HepG2 (cell line): ENCODE results near the gene SIGLEC10. TPM values are rescaled to one million over a fixed set of nuclear protein-coding genes. Genes with fewer than 3 reads are reported as not detected.

ENCODE experiments used
- ATAC-seq: fragments of 200-7000 bp; cut with Tn5 transposase; 3 replicates; pipeline ENCODE4 v1.9.1; 2020; ENCODE audit warnings: mild to moderate bottlenecking, moderate library complexity
- BruUV-seq: library from RNA; stranded (reverse); fragments of 400-500 nt; replicated peaks from 2 replicates; lab custom pipeline; 2021; lab: Mats Ljungman, UMichigan
- CTCF ChIA-PET: fragments of 300-600 bp; formaldehyde crosslinking; extraction: SDS; loops from one replicate; lab custom pipeline; 2021; ENCODE audit warnings: low total read pairs, inconsistent platforms, low intra/inter-chr PET ratio; lab: Yijun Ruan, JAX
- POLR2A ChIA-PET: fragments of 350-600 bp; sonication (Branson Sonifier 250); formaldehyde crosslinking; loops from one replicate; lab custom pipeline; 2020; ENCODE audit warnings: antibody characterized with exemption, inconsistent platforms; lab: Yijun Ruan, JAX
- DNase-seq: peaks from one replicate; pipeline ENCODE4 v3.0.0-alpha.2; 2015; ENCODE audit warnings: low spot score
- FAIRE-seq: peaks from 3 replicates; lab custom pipeline; 2011; peaks lifted over from hg19 to GRCh38; lab: Jason Lieb, UNC
- H2AFZ ChIP-seq: one replicate; pipeline ENCODE4 v1.6.1; 2011; ENCODE audit warnings: low read length, inconsistent platforms
- H3K27ac ChIP-seq: fragments of 300-600 bp; 3 replicates; pipeline ENCODE4 v1.8.0; 2011; ENCODE audit warnings: mixed run types, mild to moderate bottlenecking, mixed read lengths, low read length, inconsistent platforms; ENCODE audit not compliant: insufficient read depth; ENCODE audit errors: extremely low read length
- H3K27me3 ChIP-seq, 2 experiments: fragments of 200-600 bp in 1 of 2; 2 replicates in 1 of 2; 3 replicates in 1 of 2; pipeline versions ENCODE4 v1.6.0 to v1.8.0; 2011; ENCODE audit warnings: low read length in 2 of 2, mild to moderate bottlenecking in 2 of 2, moderate library complexity in 2 of 2, inconsistent platforms in 1 of 2; ENCODE audit not compliant: insufficient read depth in 2 of 2, control insufficient read depth in 1 of 2
- H3K36me3 ChIP-seq, 2 experiments: fragments of 200-600 bp in 1 of 2; replicated peaks in 1 of 2; 2 replicates in 1 of 2; 3 replicates in 1 of 2; pipeline versions ENCODE4 v1.5.1 to v1.8.0; 2011; ENCODE audit warnings: low read length in 2 of 2, inconsistent platforms in 1 of 2; ENCODE audit not compliant: insufficient read depth in 2 of 2, control insufficient read depth in 1 of 2
- H3K4me1 ChIP-seq: 2 replicates; pipeline ENCODE4 v1.5.1; 2012; ENCODE audit warnings: low read length, inconsistent platforms; ENCODE audit not compliant: insufficient read depth
- H3K4me2 ChIP-seq: 2 replicates; pipeline ENCODE4 v1.6.0; 2011; ENCODE audit warnings: low read depth, low read length, inconsistent platforms
- H3K4me3 ChIP-seq, 3 experiments: fragments of 200-600 bp in 1 of 3; sonication (generic), shearing (Covaris generic) in 1 of 3; replicated peaks in 1 of 3; 2 replicates each; pipeline ENCODE4 v1.5.1; 2011 to 2016; ENCODE audit warnings: low read length in 3 of 3, inconsistent platforms in 2 of 3, low read depth in 2 of 3, mild to moderate bottlenecking in 2 of 3, control low read depth in 1 of 3, mixed read lengths in 1 of 3; ENCODE audit not compliant: insufficient read depth in 1 of 3
- H3K79me2 ChIP-seq: one replicate; pipeline ENCODE4 v1.6.1; 2011; ENCODE audit warnings: low read length, inconsistent platforms; ENCODE audit not compliant: insufficient read depth
- H3K9ac ChIP-seq: 2 replicates; pipeline ENCODE4 v1.6.0; 2011; ENCODE audit warnings: mild to moderate bottlenecking, low read depth, low read length, inconsistent platforms; ENCODE audit not compliant: insufficient read depth
- H3K9me3 ChIP-seq: 2 replicates; pipeline ENCODE4 v1.5.1; 2012; ENCODE audit warnings: mild to moderate bottlenecking, low read length
- H4K20me1 ChIP-seq: 2 replicates; pipeline ENCODE4 v1.6.0; 2011; ENCODE audit warnings: inconsistent platforms, mild to moderate bottlenecking, low read length, moderate library complexity; ENCODE audit not compliant: insufficient read depth
- ATM ChIP-seq: fragments of 450-650 bp; IDR thresholded peaks from 2 replicates; pipeline ENCODE4 v1.7.1; 2017; ENCODE audit warnings: mild to moderate bottlenecking, borderline replicate concordance
- CHCHD3 ChIP-seq: sonication (generic); formaldehyde crosslinking; IDR thresholded peaks from 2 replicates; pipeline ENCODE4 v1.8.0; 2022; ENCODE audit warnings: mild to moderate bottlenecking, missing genetic modification reagents, moderate library complexity
- FOXA3 ChIP-seq: IDR thresholded peaks from 2 replicates; pipeline ENCODE4 v1.6.1; 2016; ENCODE audit warnings: missing genetic modification reagents, missing compliant biosample characterization
- FOXK1 ChIP-seq: sonication (generic); formaldehyde crosslinking; IDR thresholded peaks from 2 replicates; pipeline ENCODE4 v1.4.0; 2020; ENCODE audit warnings: low read depth, missing genetic modification reagents, borderline replicate concordance
- HNF1A ChIP-seq, 2 experiments: sonication (generic) in 1 of 2; formaldehyde crosslinking in 1 of 2; IDR thresholded peaks; 2 replicates each; pipeline versions ENCODE4 v1.4.0 to v1.6.1; 2016 to 2020; ENCODE audit warnings: borderline replicate concordance in 1 of 2, low read depth in 1 of 2, mild to moderate bottlenecking in 1 of 2, missing genetic modification reagents in 1 of 2
- JUN ChIP-seq: sonication (generic); formaldehyde crosslinking; IDR thresholded peaks from 2 replicates; pipeline ENCODE4 v1.4.0; 2020; ENCODE audit warnings: mild to moderate bottlenecking, missing genetic modification reagents
- SIX4 ChIP-seq: sonication (generic); formaldehyde crosslinking; IDR thresholded peaks from 2 replicates; pipeline ENCODE4 v1.4.0; 2020; ENCODE audit warnings: missing genetic modification reagents
- SNRNP70 ChIP-seq: fragments of 200-400 bp; formaldehyde crosslinking; IDR thresholded peaks from 2 replicates; pipeline ENCODE4 v1.6.1; 2017; ENCODE audit warnings: mild to moderate bottlenecking, low read depth, low read length, moderate library complexity
- TEAD3 ChIP-seq: optimal IDR thresholded peaks from 2 replicates; pipeline ENCODE3; 2016; ENCODE audit warnings: borderline replicate concordance
- TEF ChIP-seq: sonication (generic); formaldehyde crosslinking; IDR thresholded peaks from 2 replicates; pipeline ENCODE4 v1.5.0; 2020; ENCODE audit warnings: missing genetic modification reagents
- THAP11 ChIP-seq: IDR thresholded peaks from 2 replicates; pipeline ENCODE4 v1.6.1; 2016; ENCODE audit warnings: missing biosample characterization, missing genetic modification reagents
- THAP8 ChIP-seq: sonication (generic); formaldehyde crosslinking; IDR thresholded peaks from 2 replicates; pipeline ENCODE4 v1.5.1; 2020; ENCODE audit warnings: missing genetic modification reagents, mild to moderate bottlenecking, borderline replicate concordance
- U2AF1 ChIP-seq: fragments of 200-400 bp; formaldehyde crosslinking; optimal IDR thresholded peaks from 2 replicates; pipeline ENCODE3; 2017; ENCODE audit warnings: mild to moderate bottlenecking, low read depth, low read length
- ZNF550 ChIP-seq: sonication (generic); formaldehyde crosslinking; IDR thresholded peaks from 2 replicates; pipeline ENCODE4 v1.4.0; 2020; ENCODE audit warnings: mild to moderate bottlenecking, missing genetic modification reagents, borderline replicate concordance
- WGBS: methylation state at CpG from one replicate; pipeline ENCODE4 v1.1.6; 2017; ENCODE audit warnings: low lambda C conversion rate; 5-methylcytosine and 5-hydroxymethylcytosine counted together
- in situ Hi-C: cut with HindIII; loops from 2 replicates; pipeline ENCODE4 v1.10.0; 2017; ENCODE audit warnings: low pct_unique_long_range_greater_than_20kb; ENCODE audit not compliant: extremely low pct_ligation_motif_present
- intact Hi-C: fragments of 100-400 bp; cut with micrococcal nuclease; formaldehyde crosslinking; loops from one replicate; pipeline ENCODE4 v1.10.0; 2022; ENCODE audit not compliant: unreplicated experiment
- polyA plus RNA-seq, 8 experiments: library from polyadenylated mRNA; depleted of rRNA in 3 of 8; stranded (reverse) in 7 of 8; unstranded in 1 of 8; fragments of >200 nt; fragmentation: Illumina TruSeq in 4 of 8; extraction: Trizol in 4 of 8; gene quantifications; 2 replicates each; pipeline versions ENCODE4 v1.2.1 to v1.2.3, GENCODE V29; 2011 to 2016; ENCODE audit warnings: low read depth in 4 of 8, missing spikeins in 1 of 8, mixed read lengths in 1 of 8; ENCODE audit not compliant: insufficient read depth in 1 of 8
- total RNA-seq, 5 experiments: library from RNA; depleted of rRNA; stranded (reverse); fragments of >200 nt; fragmentation: Illumina TruSeq; extraction: Trizol; gene quantifications; 2 replicates each; pipeline ENCODE4 v1.2.3, GENCODE V29; 2016; ENCODE audit warnings: low read depth in 1 of 5
- TF ChIP-seq, protein P1 (sequence below): sonication (generic); formaldehyde crosslinking; IDR thresholded peaks from 2 replicates; pipeline ENCODE4 v1.4.0; 2020; ENCODE audit warnings: missing genetic modification reagents, borderline replicate concordance

The SIGLEC10 gene
- total and polyA plus RNA-seq, 2 of the 13 experiments (the other 11 are each of a cell fraction or from before 2014, with no cell fraction given) = not detected

DNA sequence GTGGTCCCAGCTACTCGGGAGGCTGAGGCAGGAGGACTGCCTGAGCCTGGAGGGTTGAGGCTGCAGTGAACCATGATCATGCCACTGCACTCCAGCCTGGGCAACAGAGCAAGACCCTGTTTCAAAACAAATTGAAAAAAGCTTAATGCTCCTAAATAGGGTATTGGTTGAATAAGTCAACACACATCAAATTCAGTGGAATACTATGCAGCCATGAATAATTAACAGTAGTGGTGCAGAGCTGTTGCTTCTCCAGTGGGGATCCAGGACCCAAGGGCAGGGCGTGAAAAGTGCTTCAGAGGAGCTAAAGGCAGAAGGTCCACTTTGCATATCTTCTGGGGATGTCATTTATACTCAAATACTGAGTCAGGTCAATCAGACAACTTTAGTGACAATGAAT lies 22.6 kb upstream of the SIGLEC10 start:
- intact Hi-C loops (no loop called here), in situ Hi-C loops (no loop called here)
- FAIRE-seq (no peak), ATAC-seq (no peak), DNase-seq (no peak)
- Histone ChIP-seq H3K9ac (no peak overlapping the region), H3K36me3 (no peaks in the 10 kb centered on the region), H3K9me3 (no peaks in the 10 kb centered on the region), H3K4me3 (no peak overlapping the region), H4K20me1 (no peaks in the 10 kb centered on the region), H3K27ac (no peak overlapping the region), H2AFZ (no peak overlapping the region), H3K79me2 (no peaks in the 10 kb centered on the region), H3K4me2 (no peak overlapping the region), H3K4me1 (no peaks in the 10 kb centered on the region), H3K27me3 (peaks cover 1 to 19% of the 10 kb centered on the region in 2 experiments; a peak in 3 of 5 replicates)
- ChIA-PET CTCF (interaction anchor here (2.5 kb wide), 1 partner anchor 101 kb away, joined by 14 read pairs; no protein-coding TSS in a partner anchor), POLR2A (no interaction called here)
- 0% methylated on average over 2 of the region's 2 CpGs for WGBS
- BruUV-seq = no TSS peak
- TF ChIP-seq TEF (CRISPR knock-in tag) = no peak
- TF ChIP-seq FOXA3 (CRISPR knock-in tag) = no peak
- no peak for TF ChIP-seq FOXK1 (CRISPR knock-in tag)
- no peak for TF ChIP-seq SNRNP70
- no peak for TF ChIP-seq HNF1A (IDR thresholded peaks at IDR 0.05; ENCODE audit: low read depth)
- TF ChIP-seq HNF1A (CRISPR knock-in tag; IDR thresholded peaks at IDR 0.05; ENCODE audit: borderline replicate concordance) = no peak
- TF ChIP-seq CHCHD3 (CRISPR knock-in tag) = no peak
- TF ChIP-seq THAP8 (CRISPR knock-in tag) = no peak
- TF ChIP-seq, protein P1, sequence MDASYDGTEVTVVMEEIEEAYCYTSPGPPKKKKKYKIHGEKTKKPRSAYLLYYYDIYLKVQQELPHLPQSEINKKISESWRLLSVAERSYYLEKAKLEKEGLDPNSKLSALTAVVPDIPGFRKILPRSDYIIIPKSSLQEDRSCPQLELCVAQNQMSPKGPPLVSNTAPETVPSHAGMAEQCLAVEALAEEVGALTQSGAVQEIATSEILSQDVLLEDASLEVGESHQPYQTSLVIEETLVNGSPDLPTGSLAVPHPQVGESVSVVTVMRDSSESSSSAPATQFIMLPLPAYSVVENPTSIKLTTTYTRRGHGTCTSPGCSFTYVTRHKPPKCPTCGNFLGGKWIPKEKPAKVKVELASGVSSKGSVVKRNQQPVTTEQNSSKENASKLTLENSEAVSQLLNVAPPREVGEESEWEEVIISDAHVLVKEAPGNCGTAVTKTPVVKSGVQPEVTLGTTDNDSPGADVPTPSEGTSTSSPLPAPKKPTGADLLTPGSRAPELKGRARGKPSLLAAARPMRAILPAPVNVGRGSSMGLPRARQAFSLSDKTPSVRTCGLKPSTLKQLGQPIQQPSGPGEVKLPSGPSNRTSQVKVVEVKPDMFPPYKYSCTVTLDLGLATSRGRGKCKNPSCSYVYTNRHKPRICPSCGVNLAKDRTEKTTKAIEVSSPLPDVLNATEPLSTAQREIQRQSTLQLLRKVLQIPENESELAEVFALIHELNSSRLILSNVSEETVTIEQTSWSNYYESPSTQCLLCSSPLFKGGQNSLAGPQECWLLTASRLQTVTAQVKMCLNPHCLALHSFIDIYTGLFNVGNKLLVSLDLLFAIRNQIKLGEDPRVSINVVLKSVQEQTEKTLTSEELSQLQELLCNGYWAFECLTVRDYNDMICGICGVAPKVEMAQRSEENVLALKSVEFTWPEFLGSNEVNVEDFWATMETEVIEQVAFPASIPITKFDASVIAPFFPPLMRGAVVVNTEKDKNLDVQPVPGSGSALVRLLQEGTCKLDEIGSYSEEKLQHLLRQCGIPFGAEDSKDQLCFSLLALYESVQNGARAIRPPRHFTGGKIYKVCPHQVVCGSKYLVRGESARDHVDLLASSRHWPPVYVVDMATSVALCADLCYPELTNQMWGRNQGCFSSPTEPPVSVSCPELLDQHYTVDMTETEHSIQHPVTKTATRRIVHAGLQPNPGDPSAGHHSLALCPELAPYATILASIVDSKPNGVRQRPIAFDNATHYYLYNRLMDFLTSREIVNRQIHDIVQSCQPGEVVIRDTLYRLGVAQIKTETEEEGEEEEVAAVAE (CRISPR knock-in tag) = no peak
- TF ChIP-seq TEAD3 (CRISPR knock-in tag) = no peak
- no peak for TF ChIP-seq SIX4 (CRISPR knock-in tag)
- no peak for TF ChIP-seq THAP11 (CRISPR knock-in tag)
- TF ChIP-seq ZNF550 = no peak
- TF ChIP-seq U2AF1 = no peak
- TF ChIP-seq ATM = no peak
- TF ChIP-seq JUN (CRISPR knock-in tag) = no peak
